GM18867 (cell line): ENCODE data around the gene LIPC.

Source experiments
- ATAC-seq: cut with Tn5 transposase; IDR thresholded peaks from one replicate; pipeline ENCODE4 v1.9.1; 2021; ENCODE audit warnings: mild to moderate bottlenecking, moderate library complexity; ENCODE audit not compliant: unreplicated experiment

The LIPC gene

GRCh38 chr15:58490888-58491473 lies 59.2 kb downstream of the LIPC start:
- ATAC-seq, result no peak

- no peak for ATAC-seq
Measured at GRCh38 chr15:58491499-58492202, 59.9 kb downstream of the LIPC start.

DNA sequence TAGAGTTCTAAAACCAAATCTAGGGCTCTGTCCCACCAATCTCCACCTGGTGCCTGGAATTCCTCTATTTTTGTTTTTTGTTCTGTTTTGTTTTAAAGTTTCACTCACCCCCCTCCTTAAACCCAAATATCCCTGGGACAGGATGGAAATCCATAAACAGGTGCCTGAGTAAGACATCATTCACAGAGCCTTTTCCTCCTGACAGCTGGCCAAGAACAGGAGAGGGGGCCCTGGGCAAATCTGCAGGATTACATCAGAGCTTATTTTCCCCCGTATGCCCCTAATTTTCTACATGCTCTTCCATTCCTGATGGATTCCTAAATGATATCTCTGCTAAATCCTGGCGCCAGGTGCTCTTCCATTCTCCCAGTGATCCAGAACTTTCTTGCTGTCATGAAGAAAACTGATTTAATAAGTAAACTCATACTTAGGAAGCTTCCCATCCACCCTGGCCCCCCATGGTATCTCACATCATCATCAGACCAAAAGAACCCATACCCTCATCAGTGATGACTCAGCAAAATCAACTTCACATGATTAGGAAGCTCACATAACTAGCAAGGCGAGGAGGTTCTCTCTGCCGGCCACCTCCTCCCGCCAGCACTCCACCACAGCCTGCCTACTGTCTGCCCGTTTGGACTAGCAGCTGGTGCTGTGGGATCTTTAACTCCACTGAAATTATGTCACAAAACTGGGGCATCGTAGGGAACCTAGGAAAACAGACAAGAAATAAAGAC lies 61.0 kb downstream of the LIPC start:
- no peak for ATAC-seq

- no peak for ATAC-seq
Measured at GRCh38 chr15:58494567-58494966, 62.8 kb downstream of the LIPC start.

- ATAC-seq, result no peak
Measured at GRCh38 chr15:58495891-58496408, 64.2 kb downstream of the LIPC start.

- no peak for ATAC-seq
Measured at GRCh38 chr15:58497046-58497785, 65.4 kb downstream of the LIPC start.

- no peak for ATAC-seq
Measured at GRCh38 chr15:58498821-58499580, 67.2 kb downstream of the LIPC start.

GRCh38 chr15:58501006-58501405 lies 69.2 kb downstream of the LIPC start:
- no peak for ATAC-seq

GRCh38 chr15:58501636-58502188 lies 69.9 kb downstream of the LIPC start:
- ATAC-seq, result no peak

DNA sequence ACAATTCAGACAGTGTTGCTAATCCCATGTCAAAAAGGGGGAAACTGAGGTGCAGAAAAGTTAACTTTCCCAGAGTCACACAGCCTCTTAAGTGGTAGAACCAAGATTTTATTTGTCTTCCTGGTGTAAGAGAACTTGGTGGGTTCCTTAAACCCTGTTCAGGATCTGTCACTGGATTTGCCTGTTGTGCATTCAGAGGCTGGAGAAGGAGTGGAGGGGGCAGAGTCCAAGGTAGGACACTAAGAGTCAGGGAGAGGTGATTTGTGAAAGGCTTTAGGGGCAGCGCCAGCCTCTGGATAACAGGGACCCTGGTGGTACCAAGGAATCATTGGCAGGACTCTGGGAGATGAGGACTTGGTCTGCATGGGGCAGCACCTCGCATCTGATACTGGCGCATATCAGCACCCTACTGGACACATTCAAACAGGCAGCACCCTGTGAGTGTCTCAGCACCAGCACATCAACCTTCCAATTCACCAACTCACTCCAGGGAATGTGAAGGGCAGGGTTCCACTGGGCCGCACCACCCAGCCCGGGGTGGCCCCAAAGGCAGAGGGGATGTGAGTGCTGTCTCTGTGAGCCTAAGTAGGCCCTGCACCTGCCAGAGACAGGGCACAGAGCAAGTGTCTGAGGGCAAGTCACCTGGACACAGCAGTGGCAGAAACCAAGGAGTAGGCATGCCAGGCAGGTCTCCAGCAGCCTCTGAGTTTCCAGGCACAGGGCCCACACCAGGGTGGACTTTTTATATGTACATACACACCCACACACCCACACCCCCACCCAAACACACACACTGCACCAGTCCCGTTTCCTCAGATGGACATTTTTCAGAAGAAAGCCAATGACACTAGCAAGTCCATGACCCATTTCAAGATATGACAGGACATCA lies 71.6 kb downstream of the LIPC start:
- ATAC-seq, result no peak

GRCh38 chr15:58504674-58505234 lies 73.0 kb downstream of the LIPC start:
- no peak for ATAC-seq

DNA sequence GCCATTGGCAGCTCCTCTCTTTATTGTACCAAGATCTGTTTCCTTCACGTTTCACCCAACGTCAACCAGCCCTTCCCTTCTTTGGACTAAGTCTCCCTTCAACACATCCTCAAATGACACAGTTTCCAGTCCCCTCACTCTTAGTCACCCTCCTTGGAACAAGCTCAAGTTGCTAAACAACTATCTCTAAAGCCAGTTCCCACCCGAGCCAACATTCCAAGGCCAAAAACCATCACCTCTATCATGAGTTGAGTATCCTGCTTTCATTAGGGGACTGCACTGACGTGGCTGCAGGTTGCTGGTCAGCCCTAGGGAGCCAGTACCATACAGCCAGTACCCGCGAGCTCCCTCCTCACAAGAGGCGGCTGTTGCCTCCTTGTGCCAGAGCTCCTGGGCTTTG lies 73.8 kb downstream of the LIPC start:
- no peak for ATAC-seq

DNA sequence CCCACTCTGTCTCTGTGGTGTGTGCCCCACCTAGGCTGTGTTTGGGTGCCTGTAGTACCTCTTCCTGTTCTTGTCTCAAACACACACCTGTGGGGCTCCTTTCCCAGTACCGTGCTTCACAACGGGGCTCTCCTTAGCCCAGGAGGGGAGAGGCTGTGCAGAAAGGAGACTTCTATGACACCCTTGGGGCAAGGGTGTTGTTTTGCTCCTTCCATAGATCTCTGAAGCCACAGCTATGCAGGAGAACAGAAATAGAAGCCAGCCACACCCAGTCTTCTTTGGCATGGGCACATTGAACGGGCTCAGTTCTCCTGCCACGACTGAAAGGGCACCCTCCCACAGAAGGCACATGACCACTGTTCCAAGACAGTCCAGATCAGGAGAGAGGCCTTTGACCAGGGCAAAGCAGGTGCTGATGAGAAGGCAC lies 74.3 kb downstream of the LIPC start:
- ATAC-seq, result no peak

DNA sequence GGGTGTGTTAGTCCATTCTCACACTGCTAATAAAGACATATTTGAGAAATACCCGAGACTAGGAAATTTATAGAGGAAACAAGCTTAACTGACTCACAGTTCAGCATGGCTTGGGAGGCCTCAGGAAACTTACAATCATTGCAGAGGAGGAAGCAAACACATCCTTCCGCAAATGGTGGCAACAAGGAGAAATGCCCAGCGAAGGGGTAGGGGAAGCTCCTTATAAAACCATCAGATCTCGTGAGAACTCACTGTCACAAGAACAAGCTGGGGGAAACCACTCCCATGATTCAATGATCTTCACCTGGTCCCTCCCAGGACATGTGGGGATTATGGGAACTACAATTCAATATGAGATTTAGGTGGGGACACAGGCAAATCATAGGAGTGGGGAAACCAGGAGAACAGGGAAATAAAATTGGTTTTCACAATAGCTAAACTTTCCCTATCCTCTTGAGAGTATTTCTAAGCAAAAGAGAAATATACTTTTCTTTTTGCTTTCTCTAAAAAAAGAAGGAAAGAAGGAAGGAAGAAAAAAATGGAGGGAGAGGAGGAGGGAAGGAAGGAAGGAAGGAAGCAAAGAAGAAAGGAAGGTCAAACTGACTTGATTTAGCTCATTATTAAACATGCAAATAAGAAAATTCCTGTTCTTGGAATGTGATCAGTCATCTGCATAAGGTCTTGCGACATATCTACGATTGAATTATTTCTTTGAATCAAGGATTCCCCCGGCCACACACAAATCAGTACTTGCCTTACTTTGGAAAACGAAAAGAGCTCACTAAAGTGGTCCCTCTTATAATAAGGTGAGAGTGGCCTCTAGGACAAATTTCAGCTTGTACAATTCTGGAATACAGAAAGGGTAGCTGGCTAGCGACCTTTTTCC lies 75.2 kb downstream of the LIPC start:
- no peak for ATAC-seq

DNA sequence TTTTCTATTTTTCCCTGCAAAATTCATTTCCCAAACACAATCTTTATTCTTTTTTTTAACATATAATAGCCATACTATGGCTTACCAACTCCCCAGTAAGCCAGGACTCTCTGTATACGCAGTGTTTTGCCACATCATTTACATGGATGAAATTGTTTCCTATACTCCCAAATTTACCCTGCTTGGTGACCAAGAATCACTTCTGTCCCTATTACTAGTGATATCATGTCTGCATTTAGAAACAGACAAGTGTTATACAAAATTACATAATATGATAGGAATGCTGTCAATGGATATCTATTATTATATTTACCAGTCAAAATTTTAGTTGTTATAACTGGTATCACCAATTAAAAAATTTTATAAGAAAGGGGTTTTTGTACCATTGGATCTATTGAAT lies 77.8 kb downstream of the LIPC start:
- no peak for ATAC-seq

DNA sequence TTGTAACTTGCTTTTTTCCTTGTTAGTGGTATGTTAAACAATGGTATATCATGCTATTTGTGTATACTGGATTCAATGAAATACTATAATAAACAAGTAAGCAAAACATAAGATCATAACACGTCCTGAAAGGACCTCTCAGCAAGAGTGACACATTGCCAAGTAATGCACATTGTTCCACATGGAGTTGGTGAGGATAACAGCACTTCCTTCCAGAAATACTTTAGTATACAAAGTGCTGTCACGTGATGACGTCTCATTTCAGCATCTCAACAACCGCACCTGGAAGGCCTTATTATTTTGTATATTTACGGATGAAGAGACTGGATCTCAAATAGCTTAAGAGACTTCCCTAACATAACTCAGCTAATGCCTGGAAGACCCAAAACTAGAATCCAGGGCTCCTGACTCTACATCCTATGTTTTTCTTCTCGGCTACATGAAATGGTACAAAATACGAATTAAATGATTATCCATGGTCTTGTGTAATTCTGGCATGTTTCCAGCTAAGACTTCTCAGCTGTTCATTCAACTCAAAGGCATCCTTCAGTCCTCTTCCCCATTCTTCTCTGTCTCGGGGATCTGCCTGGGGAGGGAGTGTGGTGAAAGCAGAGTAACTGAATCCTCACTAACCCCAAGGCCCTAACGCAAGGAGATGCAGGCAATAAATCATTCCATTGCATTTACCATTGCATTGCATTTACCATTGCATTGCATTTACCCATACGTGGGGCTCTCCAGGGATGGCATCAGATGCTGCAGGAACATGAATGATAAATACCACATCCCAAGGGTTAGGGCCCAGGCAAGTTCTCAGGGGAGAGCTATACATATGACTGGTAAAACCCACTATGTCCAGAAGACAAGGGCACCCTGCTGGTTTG lies 79.2 kb downstream of the LIPC start:
- ATAC-seq, result no peak

DNA sequence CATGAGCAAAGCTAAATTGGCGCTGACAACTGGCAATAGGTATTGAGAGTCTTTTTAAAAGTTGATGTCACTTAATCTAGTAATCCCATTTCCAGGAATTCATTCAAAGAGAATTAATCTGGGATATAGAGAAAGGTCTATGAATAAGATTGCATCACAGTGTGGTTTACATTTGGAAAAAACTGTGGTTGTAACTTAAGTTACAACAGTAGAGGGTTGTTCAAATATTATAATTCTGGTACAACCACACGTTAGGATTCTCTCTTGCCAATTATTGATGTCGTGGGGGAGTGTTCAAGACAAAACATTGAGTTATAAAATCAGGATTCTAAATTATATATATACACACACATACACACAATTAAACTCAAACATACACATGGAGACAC lies 79.8 kb downstream of the LIPC start:
- ATAC-seq, result no peak
